OCI-LY1 (cell line): ENCODE data around the gene ARFGAP2.

Source experiments
- H2AFZ ChIP-seq: fragments of 200-600 bp; sonication (generic), shearing (Covaris generic); 2 replicates; pipeline ENCODE4 v1.6.0; 2014; ENCODE audit warnings: antibody characterized with exemption, mild to moderate bottlenecking, low read length
- H3F3A ChIP-seq: fragments of 200-600 bp; sonication (generic), shearing (Covaris generic); 2 replicates; pipeline ENCODE4 v1.6.0; 2014; ENCODE audit warnings: mild to moderate bottlenecking, antibody characterized with exemption, low read length, moderate library complexity; ENCODE audit not compliant: insufficient read depth
- H3K27ac ChIP-seq: fragments of 200-600 bp; sonication (generic); 2 replicates; pipeline ENCODE4 v1.5.1; 2014; ENCODE audit warnings: low read length, mixed run types, mild to moderate bottlenecking, low read depth; ENCODE audit not compliant: poor library complexity, severe bottlenecking
- H3K27me3 ChIP-seq: fragments of 200-600 bp; sonication (generic); 2 replicates; pipeline ENCODE4 v1.6.0; 2014; ENCODE audit warnings: antibody characterized with exemption, mild to moderate bottlenecking, low read length, moderate library complexity; ENCODE audit not compliant: insufficient read depth
- H3K36me3 ChIP-seq: fragments of 200-600 bp; sonication (generic); 2 replicates; pipeline ENCODE4 v1.6.1; 2014; ENCODE audit warnings: mild to moderate bottlenecking, antibody characterized with exemption, low read length, moderate library complexity, mixed read lengths; ENCODE audit not compliant: insufficient read depth
- H3K4me1 ChIP-seq: fragments of 200-600 bp; sonication (generic); 2 replicates; pipeline ENCODE4 v1.5.1; 2014; ENCODE audit warnings: mild to moderate bottlenecking, low read length, moderate library complexity; ENCODE audit not compliant: insufficient read depth, severe bottlenecking
- H3K4me2 ChIP-seq: fragments of 200-600 bp; sonication (generic), shearing (Covaris generic); 2 replicates; pipeline ENCODE4 v1.6.1; 2014; ENCODE audit warnings: low read length
- H3K4me3 ChIP-seq: fragments of 200-600 bp; sonication (generic); 2 replicates; pipeline ENCODE4 v1.5.1; 2014; ENCODE audit warnings: low read length, low read depth, mild to moderate bottlenecking, mixed read lengths; ENCODE audit not compliant: poor library complexity, severe bottlenecking
- H3K79me2 ChIP-seq: fragments of 200-600 bp; shearing (Covaris generic); 2 replicates; pipeline ENCODE4 v1.6.1; 2016; ENCODE audit warnings: mixed run types, low read length, mixed read lengths; ENCODE audit not compliant: insufficient read depth
- H3K9ac ChIP-seq: fragments of 200-600 bp; sonication (generic), shearing (Covaris generic); 2 replicates; pipeline ENCODE4 v1.6.1; 2014; ENCODE audit warnings: mild to moderate bottlenecking, low read length, mixed read lengths
- H3K9me2 ChIP-seq: fragments of 200-600 bp; sonication (generic), shearing (Covaris generic); 2 replicates; pipeline ENCODE4 v1.6.1; 2014; ENCODE audit warnings: low read depth, mild to moderate bottlenecking, low read length, mixed read lengths
- H3K9me3 ChIP-seq: fragments of 200-600 bp; shearing (Covaris generic); 2 replicates; pipeline ENCODE4 v1.6.1; 2014; ENCODE audit warnings: low read length, mixed read lengths
- H4K20me1 ChIP-seq: fragments of 200-600 bp; sonication (generic), shearing (Covaris generic); 2 replicates; pipeline ENCODE4 v1.6.0; 2016; ENCODE audit warnings: mild to moderate bottlenecking, low read length; ENCODE audit not compliant: insufficient read depth
- EZH2 ChIP-seq: fragments of 200-600 bp; sonication (generic), shearing (Covaris generic); IDR thresholded peaks from 2 replicates; pipeline ENCODE4 v1.8.0; 2017; ENCODE audit warnings: borderline replicate concordance, mixed run types, mild to moderate bottlenecking, antibody characterized with exemption, low read length, moderate library complexity, mixed read lengths
- TF ChIP-seq, protein P1 (sequence below): fragments of 200-600 bp; sonication (generic), shearing (Covaris generic); IDR thresholded peaks from 2 replicates; pipeline ENCODE4 v1.5.1; 2017; ENCODE audit warnings: mild to moderate bottlenecking, antibody characterized with exemption, low read length, moderate library complexity, mixed read lengths

The ARFGAP2 gene

DNA sequence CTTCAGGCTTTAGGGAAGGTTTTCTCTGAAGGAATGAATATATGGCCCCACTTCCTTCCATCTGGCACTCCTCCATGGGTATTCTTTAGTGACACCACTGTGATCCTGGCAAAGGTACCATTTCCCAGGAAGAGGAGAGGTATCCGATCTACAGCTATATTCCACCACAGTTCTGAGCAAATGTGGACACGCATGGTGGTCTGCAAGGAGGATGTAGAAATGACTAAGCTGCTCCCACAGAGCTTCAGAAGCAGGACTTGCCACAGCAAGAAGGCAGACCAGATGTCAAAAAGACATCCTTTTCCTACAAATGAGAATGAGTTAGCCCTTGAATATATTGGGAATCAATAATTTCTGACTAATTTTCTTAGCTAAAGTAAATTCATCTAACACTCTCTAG, 45.5 kb downstream of the ARFGAP2 start:
- Histone ChIP-seq H2AFZ (no peak overlapping the region), H4K20me1 (no peaks in the 10 kb centered on the region), H3K27ac (peak overlapping the region; percentile 52), H3K9ac (no peak overlapping the region), H3K4me3 (no peak overlapping the region), H3K79me2 (no peaks in the 10 kb centered on the region), H3K9me2 (no peaks in the 10 kb centered on the region), H3K36me3 (no peaks in the 10 kb centered on the region), H3K9me3 (no peaks in the 10 kb centered on the region), H3F3A (no peaks in the 10 kb centered on the region), H3K4me1 (peaks cover 35% of the 10 kb centered on the region), H3K27me3 (no peaks in the 10 kb centered on the region), H3K4me2 (no peak overlapping the region)
- TF ChIP-seq, protein P1, sequence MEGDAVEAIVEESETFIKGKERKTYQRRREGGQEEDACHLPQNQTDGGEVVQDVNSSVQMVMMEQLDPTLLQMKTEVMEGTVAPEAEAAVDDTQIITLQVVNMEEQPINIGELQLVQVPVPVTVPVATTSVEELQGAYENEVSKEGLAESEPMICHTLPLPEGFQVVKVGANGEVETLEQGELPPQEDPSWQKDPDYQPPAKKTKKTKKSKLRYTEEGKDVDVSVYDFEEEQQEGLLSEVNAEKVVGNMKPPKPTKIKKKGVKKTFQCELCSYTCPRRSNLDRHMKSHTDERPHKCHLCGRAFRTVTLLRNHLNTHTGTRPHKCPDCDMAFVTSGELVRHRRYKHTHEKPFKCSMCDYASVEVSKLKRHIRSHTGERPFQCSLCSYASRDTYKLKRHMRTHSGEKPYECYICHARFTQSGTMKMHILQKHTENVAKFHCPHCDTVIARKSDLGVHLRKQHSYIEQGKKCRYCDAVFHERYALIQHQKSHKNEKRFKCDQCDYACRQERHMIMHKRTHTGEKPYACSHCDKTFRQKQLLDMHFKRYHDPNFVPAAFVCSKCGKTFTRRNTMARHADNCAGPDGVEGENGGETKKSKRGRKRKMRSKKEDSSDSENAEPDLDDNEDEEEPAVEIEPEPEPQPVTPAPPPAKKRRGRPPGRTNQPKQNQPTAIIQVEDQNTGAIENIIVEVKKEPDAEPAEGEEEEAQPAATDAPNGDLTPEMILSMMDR: no peak
- no peak for TF ChIP-seq EZH2

DNA sequence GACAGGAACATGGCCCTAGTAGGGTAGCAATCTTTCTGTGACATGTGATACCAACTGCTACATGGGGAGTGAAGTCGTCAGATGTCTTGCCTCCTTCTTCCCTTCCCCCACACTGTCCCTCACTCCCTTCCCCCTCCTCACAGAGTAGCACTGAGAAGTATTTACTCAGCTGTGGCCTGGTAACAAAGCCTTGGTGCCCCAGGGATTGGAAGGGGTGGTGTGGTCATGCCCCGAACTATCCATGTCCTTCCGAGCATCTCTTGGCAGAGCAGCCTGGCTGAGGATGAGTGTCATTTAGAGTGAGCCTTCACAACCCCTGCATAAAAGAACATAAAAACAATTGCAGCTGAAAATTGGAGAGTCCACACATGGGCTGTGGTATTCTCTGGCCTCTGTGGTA, 46.1 kb downstream of the ARFGAP2 start:
- Histone ChIP-seq H3K4me1 (peaks cover 41% of the 10 kb centered on the region), H3K27me3 (no peaks in the 10 kb centered on the region), H3K9me2 (no peaks in the 10 kb centered on the region), H3K9ac (no peak overlapping the region), H2AFZ (no peak overlapping the region), H3K9me3 (no peaks in the 10 kb centered on the region), H3K4me3 (no peak overlapping the region), H3K4me2 (no peak overlapping the region), H3K36me3 (no peaks in the 10 kb centered on the region), H3F3A (no peaks in the 10 kb centered on the region), H3K27ac (peak overlapping the region; percentile 52), H3K79me2 (no peaks in the 10 kb centered on the region), H4K20me1 (no peaks in the 10 kb centered on the region)
- no peak for TF ChIP-seq EZH2

GRCh38 chr11:47127213-47127612, 49.5 kb downstream of the ARFGAP2 start:
- no peaks in the 10 kb centered on the region for H3F3A ChIP-seq

DNA sequence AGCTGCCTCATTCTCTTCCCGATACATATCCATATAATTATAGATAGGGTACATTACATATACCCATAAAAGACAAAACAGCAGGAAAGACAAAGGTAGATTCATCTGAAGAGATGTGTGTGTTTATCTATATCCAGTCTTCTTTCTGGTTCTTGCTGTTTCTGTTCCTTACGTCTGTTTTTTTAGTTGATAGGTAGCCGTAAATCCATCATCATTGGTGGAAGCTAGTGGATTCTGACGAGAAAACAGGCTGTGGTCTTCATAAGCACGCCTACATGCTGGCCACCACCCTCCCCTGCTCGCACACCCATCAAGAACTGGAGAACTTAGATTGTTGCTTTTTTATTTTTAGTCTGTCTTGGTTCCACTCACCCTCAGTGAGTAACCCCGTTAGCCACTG, 51.6 kb downstream of the ARFGAP2 start:
- Histone ChIP-seq H4K20me1 (no peaks in the 10 kb centered on the region), H3K27me3 (no peaks in the 10 kb centered on the region), H3K27ac (peak overlapping the region; percentile 65), H3K4me2 (peak overlapping the region; percentile 23; the same call in 1 of the 2 replicates), H3K79me2 (no peaks in the 10 kb centered on the region), H3K9me2 (no peaks in the 10 kb centered on the region), H3K9me3 (no peaks in the 10 kb centered on the region), H3F3A (no peaks in the 10 kb centered on the region), H3K9ac (peak overlapping the region; percentile 25; the same call in 1 of the 2 replicates), H2AFZ (no peak overlapping the region), H3K36me3 (no peaks in the 10 kb centered on the region), H3K4me1 (peaks cover 41% of the 10 kb centered on the region), H3K4me3 (no peak overlapping the region)
- TF ChIP-seq, protein P1: no peak
- no peak for TF ChIP-seq EZH2

More at GRCh38 chr11:47127213-47127612, 49.5 kb downstream of the ARFGAP2 start:
- H3K27ac ChIP-seq: no peak overlapping the region
- no peaks in the 10 kb centered on the region for H3K36me3 ChIP-seq
- TF ChIP-seq EZH2: no peak
- TF ChIP-seq, protein P1: no peak
- H3K9ac ChIP-seq: no peak overlapping the region
- H3K4me2 ChIP-seq: no peak overlapping the region
- H3K4me3 ChIP-seq: no peak overlapping the region
- H3K9me2 ChIP-seq: no peaks in the 10 kb centered on the region
- no peaks in the 10 kb centered on the region for H4K20me1 ChIP-seq
- no peak overlapping the region for H2AFZ ChIP-seq
- peaks cover 58% of the 10 kb centered on the region for H3K4me1 ChIP-seq
- H3K9me3 ChIP-seq: no peaks in the 10 kb centered on the region
- no peaks in the 10 kb centered on the region for H3K27me3 ChIP-seq
- H3K79me2 ChIP-seq: no peaks in the 10 kb centered on the region
